Transverse colon (tissue), 4 donors: ENCODE data around the gene GOLM1. TPM values are rescaled to one million over a fixed set of nuclear protein-coding genes. Genes with fewer than 3 reads are reported as not detected.

Experiments
- DNase-seq: peaks from one replicate; pipeline ENCODE4 v3.0.0-alpha.2; 2019
- H3K27ac ChIP-seq, 4 donors: fragments of 200-600 bp; sonication (generic); 2 replicates each; pipeline ENCODE4 v1.5.1; 2016 to 2018; ENCODE audit warnings: inconsistent platforms in 4 of 4
- H3K27me3 ChIP-seq: fragments of 200-600 bp; sonication (generic); 2 replicates; pipeline ENCODE4 v1.5.1; 2017; ENCODE audit warnings: inconsistent platforms
- H3K36me3 ChIP-seq, 4 donors: fragments of 200-600 bp; sonication (generic); 2 replicates each; pipeline ENCODE4 v1.5.1; 2017 to 2019; ENCODE audit warnings: inconsistent platforms in 4 of 4
- H3K4me1 ChIP-seq, 4 donors: fragments of 200-600 bp; sonication (generic); 2 replicates each; pipeline ENCODE4 v1.5.1; 2017 to 2020; ENCODE audit warnings: inconsistent platforms in 4 of 4
- H3K4me3 ChIP-seq, 4 donors: fragments of 200-600 bp; sonication (generic); 1 replicate in 1 of 4; 2 replicates in 3 of 4; pipeline versions ENCODE4 v1.5.1 to v1.6.1; 2017 to 2019; ENCODE audit warnings: inconsistent platforms in 4 of 4
- H3K9me3 ChIP-seq, 2 donors: fragments of 200-600 bp; sonication (generic); 2 replicates each; pipeline ENCODE4 v1.5.1; 2017 to 2019; ENCODE audit warnings: inconsistent platforms in 2 of 2
- CTCF ChIP-seq, 5 experiments: fragments of 200-600 bp in 3 of 5; fragments of 450-650 bp in 2 of 5; sonication (generic) in 3 of 5; IDR thresholded peaks; 1 replicate in 2 of 5; 2 replicates in 3 of 5; pipeline ENCODE4 v1.5.1; 2016 to 2017; ENCODE audit warnings: antibody characterized with exemption in 5 of 5, inconsistent platforms in 3 of 5, mild to moderate bottlenecking in 2 of 5, moderate library complexity in 1 of 5
- EP300 ChIP-seq: sonication (generic); formaldehyde crosslinking; IDR thresholded peaks from one replicate; pipeline ENCODE4 v1.6.1; 2017; ENCODE audit warnings: antibody characterized with exemption, low read depth
- POLR2A ChIP-seq: fragments of 450-650 bp; IDR thresholded peaks from one replicate; pipeline ENCODE4 v1.6.1; 2016; ENCODE audit warnings: antibody characterized with exemption, mild to moderate bottlenecking, moderate library complexity
- POLR2AphosphoS5 ChIP-seq, 3 donors: sonication (generic); formaldehyde crosslinking; IDR thresholded peaks; one replicate each; pipeline ENCODE4 v1.6.1; 2016; ENCODE audit warnings: antibody characterized with exemption in 3 of 3
- WGBS, 2 donors: methylation state at CpG; one replicate each; pipeline ENCODE4 v1.1.5; 2018; ENCODE audit warnings: low coverage in 1 of 2; 5-methylcytosine and 5-hydroxymethylcytosine counted together
- in situ Hi-C, 4 donors: fragments of 200-750 bp; cut with MboI; loops; one replicate each; pipeline versions ENCODE4 v1.15.0 to v1.15.1; 2017; ENCODE audit warnings: low sequenced_read_pairs in 3 of 4, low pct_ligation_motif_present in 1 of 4, low pct_unique_long_range_greater_than_20kb in 1 of 4
- intact Hi-C: fragments of 100-400 bp; cut with DNase I; formaldehyde crosslinking; loops from one replicate; pipeline ENCODE4 v1.15.1; 2023; ENCODE audit warnings: low total_unique reads
- total RNA-seq, 4 donors: library from RNA; depleted of rRNA; stranded (reverse); fragments of >200 nt; gene quantifications; one replicate each; pipeline ENCODE4 v1.1.0, GENCODE V29; 2016

GOLM1 gene
- total RNA-seq, 4 donors from 2014 or later = 96.1 to 295 (median 177) TPM

- Histone ChIP-seq H3K4me3 (no peak overlapping the region), H3K4me1 (no peaks in the 10 kb centered on the region), H3K27ac (no peak overlapping the region), H3K27me3 (no peaks in the 10 kb centered on the region), H3K9me3 (no peaks in the 10 kb centered on the region), H3K36me3 (peaks cover 0 to 56% (median 14%) of the 10 kb centered on the region in 4 donors)
- WGBS, 2 donors = 100% methylated on average over 1 of the region's 1 CpG
- no peak for DNase-seq
- in situ Hi-C loops (loop anchor here in 1 of 4 donors (25.0 kb wide), 1 partner anchor 292 kb away; no protein-coding TSS in a partner anchor), intact Hi-C loops (no loop called here)
- TF ChIP-seq CTCF (IDR thresholded peaks at IDR 0.05) = no peak
- no peak for TF ChIP-seq POLR2A
- TF ChIP-seq EP300 = no peak
- TF ChIP-seq POLR2AphosphoS5 (IDR thresholded peaks at IDR 0.05) = no peak
Observed at GRCh38 chr9:86020731-86021130, 78.6 kb downstream of the GOLM1 start.

- 44 to 45% methylated on average over 2 of the region's 2 CpGs for WGBS, 2 donors
- DNase-seq = no peak
- in situ Hi-C loops (loop anchor here in 2 of 4 donors (10.0 to 25.0 kb wide), 2 partner anchors 184 to 303 kb away; no protein-coding TSS in a partner anchor), intact Hi-C loops (no loop called here)
- H3K4me3 ChIP-seq = no peak overlapping the region
- peaks cover 0 to 62% (median 27%) of the 10 kb centered on the region in 4 donors for H3K36me3 ChIP-seq
- TF ChIP-seq CTCF (IDR thresholded peaks at IDR 0.05) (no peak), POLR2AphosphoS5 (IDR thresholded peaks at IDR 0.05) (no peak), EP300 (no peak), POLR2A (no peak)
- H3K9me3 ChIP-seq = peaks cover 0 to 4% of the 10 kb centered on the region in 2 donors
- H3K4me1 ChIP-seq = no peaks in the 10 kb centered on the region
- no peaks in the 10 kb centered on the region for H3K27me3 ChIP-seq
- H3K27ac ChIP-seq = no peak overlapping the region
Observed at GRCh38 chr9:86009133-86009532, 90.2 kb downstream of the GOLM1 start.

GRCh38 chr9:86005253-86005775 lies 94.0 kb downstream of the GOLM1 start:
- Histone ChIP-seq H3K4me1 (no peaks in the 10 kb centered on the region), H3K27ac (no peak overlapping the region), H3K36me3 (peaks cover 0 to 63% (median 24%) of the 10 kb centered on the region in 4 donors), H3K9me3 (peaks cover 0 to 4% of the 10 kb centered on the region in 2 donors), H3K27me3 (no peaks in the 10 kb centered on the region), H3K4me3 (no peak overlapping the region)
- DNase-seq = no peak
- intact Hi-C loops (no loop called here), in situ Hi-C loops (loop anchor here in 2 of 4 donors (10.0 to 25.0 kb wide), 2 partner anchors 181 to 307 kb away; no protein-coding TSS in a partner anchor)
- 88 to 100% methylated on average over 1 of the region's 1 CpG for WGBS, 2 donors
- TF ChIP-seq POLR2A = no peak
- no peak for TF ChIP-seq POLR2AphosphoS5 (IDR thresholded peaks at IDR 0.05)
- TF ChIP-seq EP300 = no peak
- no peak for TF ChIP-seq CTCF (IDR thresholded peaks at IDR 0.05)

- Histone ChIP-seq H3K4me1 (no peaks in the 10 kb centered on the region), H3K27me3 (no peaks in the 10 kb centered on the region), H3K36me3 (peaks cover 0 to 19% (median 7%) of the 10 kb centered on the region in 4 donors), H3K27ac (no peak overlapping the region), H3K4me3 (no peak overlapping the region), H3K9me3 (no peaks in the 10 kb centered on the region)
- WGBS, 2 donors = 90 to 98% methylated on average over 1 of the region's 1 CpG
- in situ Hi-C loops = no loop called here
- intact Hi-C loops = no loop called here
- TF ChIP-seq POLR2AphosphoS5 (IDR thresholded peaks at IDR 0.05) (no peak), POLR2A (no peak), EP300 (no peak), CTCF (IDR thresholded peaks at IDR 0.05) (no peak)
- no peak for DNase-seq
Observed at GRCh38 chr9:85995599-85995998, 103.8 kb downstream of the GOLM1 start.
